Activated CD4-positive, alpha-beta T cell treated with anti-CD3 and anti-CD28 coated beads, Interleukin-2, amount 10 ng/mL, durations not matched to agents 7 days and 5 days (primary cell): Measurements from ENCODE around the gene UBLCP1. TPM values are rescaled to one million over a fixed set of nuclear protein-coding genes. Genes with fewer than 3 reads are reported as not detected.
A peak's percentile ranks its signal among the peaks of the same experiment; 100 is the strongest.
"Not testable (repeated sequence)": the region's sequence is repeated elsewhere in the genome, so short reads cannot be mapped to it uniquely, and the experiment has no call there.

Experiments used
- CTCF ChIA-PET: fragments of 350-600 bp; sonication (Branson Sonifier 250); formaldehyde crosslinking; loops from one replicate; lab custom pipeline; 2021; ENCODE audit warnings: antibody characterized with exemption; lab: Charles Lee
- POLR2A ChIA-PET: fragments of 350-600 bp; sonication (Branson Sonifier 250); formaldehyde crosslinking; loops from one replicate; lab custom pipeline; 2021; ENCODE audit warnings: antibody characterized with exemption; lab: Charles Lee
- DNase-seq: peaks from one replicate; pipeline ENCODE4 v3.0.0-alpha.2; 2020
- H3K27ac Mint-ChIP-seq: one replicate; pipeline ENCODE4 v1.8.0; 2021; ENCODE audit warnings: mild to moderate bottlenecking, moderate library complexity, mixed read lengths
- H3K27me3 Mint-ChIP-seq: one replicate; pipeline ENCODE4 v1.8.0; 2021; ENCODE audit warnings: mixed read lengths
- H3K36me3 Mint-ChIP-seq: one replicate; pipeline ENCODE4 v1.8.0; 2021; ENCODE audit warnings: low read depth, mixed read lengths
- H3K4me1 Mint-ChIP-seq: one replicate; pipeline ENCODE4 v1.8.0; 2021; ENCODE audit warnings: mixed read lengths
- H3K4me3 Mint-ChIP-seq: one replicate; pipeline ENCODE4 v1.8.0; 2021; ENCODE audit warnings: mild to moderate bottlenecking, moderate library complexity, mixed read lengths
- H3K9me3 Mint-ChIP-seq: one replicate; pipeline ENCODE4 v1.8.0; 2021; ENCODE audit warnings: mixed read lengths
- total RNA-seq, 2 experiments: library from RNA; stranded (reverse); gene quantifications; one replicate each; pipeline ENCODE4 v1.2.3, GENCODE V29; 2021

UBLCP1 gene
- total RNA-seq, 2 experiments from 2014 or later: 29.2 to 32.2 TPM

- Mint-ChIP-seq H3K9me3 (no peaks in the 10 kb centered on the region), H3K4me3 (no peak overlapping the region), H3K27me3 (no peaks in the 10 kb centered on the region), H3K36me3 (no peaks in the 10 kb centered on the region), H3K4me1 (peaks cover 18% of the 10 kb centered on the region), H3K27ac (no peak overlapping the region)
- ChIA-PET CTCF (no interaction called here), POLR2A (no interaction called here)
- no peak for DNase-seq
These were observed 4.7 kb upstream of the UBLCP1 start for GRCh38 chr5:159258361-159258760.

GRCh38 chr5:159260212-159260611 is 2.9 kb upstream of the UBLCP1 start:
- H3K27ac Mint-ChIP-seq, H3K9me3 Mint-ChIP-seq, DNase-seq, H3K36me3 Mint-ChIP-seq, H3K4me3 Mint-ChIP-seq, POLR2A ChIA-PET, H3K27me3 Mint-ChIP-seq, CTCF ChIA-PET: not testable (repeated sequence)
- H3K4me1 Mint-ChIP-seq: peaks cover 29% of the 10 kb centered on the region

DNA sequence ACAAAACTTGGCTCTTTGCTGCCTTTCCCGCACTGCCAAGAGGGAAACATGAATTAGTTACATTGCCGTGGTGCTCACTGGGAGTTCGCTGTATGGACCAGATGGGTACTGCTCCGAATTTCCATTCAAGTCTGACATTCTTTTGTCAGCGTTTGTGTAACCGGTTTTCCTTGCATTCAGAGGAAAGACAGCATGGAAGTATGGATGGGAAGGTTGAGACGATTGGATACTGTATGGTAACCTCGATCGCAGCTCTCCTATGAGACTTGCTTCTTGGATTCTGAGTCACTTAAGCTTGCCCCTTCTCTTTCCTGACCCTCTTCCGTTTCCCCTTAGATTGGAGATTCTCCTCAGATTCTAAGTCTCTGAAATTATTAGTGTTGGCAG is 625 bp upstream of the UBLCP1 start:
- Mint-ChIP-seq H3K36me3 (peaks cover 27% of the 10 kb centered on the region), H3K27me3 (no peaks in the 10 kb centered on the region), H3K9me3 (no peaks in the 10 kb centered on the region), H3K4me3 (peak overlapping the region; percentile 95), H3K27ac (peak overlapping the region; percentile 98), H3K4me1 (peaks cover 30% of the 10 kb centered on the region)
- DNase-seq: no peak
- POLR2A ChIA-PET: interaction anchor here (0.6 kb wide), 1 partner anchor 55 kb away, joined by 3 read pairs; no protein-coding TSS in a partner anchor
- CTCF ChIA-PET: interaction anchor here (1.2 kb wide), 1 partner anchor 27 kb away, joined by 3 read pairs; no protein-coding TSS in a partner anchor

GRCh38 chr5:159263569-159263905 is 447 bp downstream of the UBLCP1 start:
- no peaks in the 10 kb centered on the region for H3K27me3 Mint-ChIP-seq
- ChIA-PET POLR2A (no interaction called here), CTCF (no interaction called here)
- DNase-seq: no peak
- H3K4me1 Mint-ChIP-seq: peaks cover 35% of the 10 kb centered on the region
- peak overlapping the region; percentile 98 for H3K27ac Mint-ChIP-seq
- peak overlapping the region; percentile 95 for H3K4me3 Mint-ChIP-seq
- H3K36me3 Mint-ChIP-seq: peaks cover 35% of the 10 kb centered on the region
- no peaks in the 10 kb centered on the region for H3K9me3 Mint-ChIP-seq

- H3K27me3 Mint-ChIP-seq, CTCF ChIA-PET, DNase-seq, H3K9me3 Mint-ChIP-seq, POLR2A ChIA-PET, H3K4me3 Mint-ChIP-seq, H3K27ac Mint-ChIP-seq: not testable (repeated sequence)
- Mint-ChIP-seq H3K4me1 (peaks cover 40% of the 10 kb centered on the region), H3K36me3 (peaks cover 50% of the 10 kb centered on the region)
These were observed 3.7 kb downstream of the UBLCP1 start for GRCh38 chr5:159266764-159267163.

DNA sequence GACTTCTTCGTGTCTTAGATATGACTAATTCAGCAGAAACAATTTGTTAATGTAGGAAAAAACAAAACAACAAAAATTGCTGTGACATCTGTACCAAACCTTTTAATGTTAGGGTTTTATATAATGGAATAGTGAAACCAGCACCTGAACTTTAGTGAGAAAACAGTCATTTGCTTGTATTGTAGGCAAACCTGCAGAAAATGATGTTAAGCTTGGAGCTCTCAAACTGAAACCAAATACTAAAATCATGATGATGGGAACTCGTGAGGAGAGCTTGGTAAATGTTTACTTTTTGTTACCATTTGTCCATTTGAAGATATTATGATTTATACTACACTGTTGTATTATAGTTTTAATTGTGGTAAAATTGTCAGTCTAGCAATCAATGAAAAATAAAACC is 6.6 kb downstream of the UBLCP1 start:
- H3K36me3 Mint-ChIP-seq: peaks cover 62% of the 10 kb centered on the region
- ChIA-PET POLR2A (no interaction called here), CTCF (no interaction called here)
- peaks cover 25% of the 10 kb centered on the region for H3K4me1 Mint-ChIP-seq
- H3K27me3 Mint-ChIP-seq: no peaks in the 10 kb centered on the region
- H3K4me3 Mint-ChIP-seq: no peak overlapping the region
- no peak for DNase-seq
- H3K27ac Mint-ChIP-seq: no peak overlapping the region
- H3K9me3 Mint-ChIP-seq: no peaks in the 10 kb centered on the region

GRCh38 chr5:159273923-159274322 is 10.8 kb downstream of the UBLCP1 start:
- ChIA-PET CTCF (interaction anchor here (0.6 to 2.9 kb wide), 4 partner anchors 12 to 117 kb away, joined by 3 to 7 read pairs (median 3); no protein-coding TSS in a partner anchor), POLR2A (no interaction called here)
- peaks cover 51% of the 10 kb centered on the region for H3K36me3 Mint-ChIP-seq
- H3K4me3 Mint-ChIP-seq: no peak overlapping the region
- DNase-seq: no peak
- H3K27ac Mint-ChIP-seq: no peak overlapping the region
- H3K4me1 Mint-ChIP-seq: peaks cover 27% of the 10 kb centered on the region
- H3K9me3 Mint-ChIP-seq: no peaks in the 10 kb centered on the region
- no peaks in the 10 kb centered on the region for H3K27me3 Mint-ChIP-seq

DNA sequence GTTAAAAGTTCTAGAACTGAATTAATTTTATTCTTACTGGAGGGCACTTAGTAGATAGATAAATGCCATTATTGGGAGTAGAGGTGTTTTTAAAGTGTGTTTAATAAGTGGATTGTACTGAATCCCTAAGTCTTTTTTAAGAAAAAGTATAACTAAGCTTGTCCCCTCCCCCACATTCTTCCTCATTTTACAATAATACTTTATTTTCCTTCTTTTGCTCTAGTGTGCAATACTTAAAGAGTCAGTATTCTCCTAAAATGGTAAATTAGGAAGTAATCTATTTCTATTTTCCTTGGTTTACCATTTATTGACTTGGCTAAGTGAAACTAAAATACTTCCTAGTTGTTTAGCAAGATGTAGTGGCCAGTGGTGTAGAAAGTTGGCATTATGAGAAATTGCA is 11.6 kb downstream of the UBLCP1 start:
- peak overlapping the region; percentile 27 for H3K4me3 Mint-ChIP-seq
- no peaks in the 10 kb centered on the region for H3K27me3 Mint-ChIP-seq
- POLR2A ChIA-PET: no interaction called here
- CTCF ChIA-PET: interaction anchor here (1.1 to 2.9 kb wide), 2 partner anchors 15 to 118 kb away, joined by 3 to 7 read pairs; no protein-coding TSS in a partner anchor
- peaks cover 21% of the 10 kb centered on the region for H3K4me1 Mint-ChIP-seq
- H3K36me3 Mint-ChIP-seq: peaks cover 52% of the 10 kb centered on the region
- H3K27ac Mint-ChIP-seq: peak overlapping the region; percentile 60
- H3K9me3 Mint-ChIP-seq: no peaks in the 10 kb centered on the region
- no peak for DNase-seq

DNA sequence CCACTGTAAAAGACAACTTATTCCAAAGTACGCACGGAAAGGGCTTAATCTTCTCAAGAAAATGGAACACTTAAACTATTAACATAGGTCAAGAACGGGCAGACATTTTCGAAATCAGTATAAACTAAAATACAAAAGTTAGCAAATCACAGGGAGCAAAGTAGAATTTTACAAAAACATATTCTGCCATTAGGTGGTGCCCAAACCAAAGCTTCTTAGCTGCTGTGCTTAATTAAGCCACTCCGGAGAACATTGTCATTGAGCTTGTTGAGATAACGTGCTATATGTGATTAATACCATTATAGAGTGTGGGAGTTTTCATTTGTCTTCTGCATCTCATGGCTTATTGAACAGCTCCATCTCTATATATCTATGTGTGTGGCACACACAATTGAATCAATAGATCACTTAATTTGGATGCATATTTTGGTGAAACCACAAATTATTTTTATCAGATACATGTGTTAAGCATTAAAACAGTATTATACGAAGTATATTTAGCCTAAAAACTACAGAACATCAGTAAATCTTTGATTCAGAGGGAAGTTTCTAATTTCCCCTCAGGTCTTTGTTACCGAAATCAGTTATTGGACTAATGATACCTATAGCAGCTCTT is 23.4 kb downstream of the UBLCP1 start:
- H3K4me3 Mint-ChIP-seq: no peak overlapping the region
- H3K27ac Mint-ChIP-seq: no peak overlapping the region
- peaks cover 8% of the 10 kb centered on the region for H3K36me3 Mint-ChIP-seq
- CTCF ChIA-PET: interaction anchor here (0.5 to 0.9 kb wide), 2 partner anchors 786 to 1229 kb away, joined by 3 to 4 read pairs; no protein-coding TSS in a partner anchor
- POLR2A ChIA-PET: interaction anchor here (0.7 kb wide), 1 partner anchor 54 kb away, joined by 5 read pairs; no protein-coding TSS in a partner anchor
- DNase-seq: peak; percentile 42
- no peaks in the 10 kb centered on the region for H3K9me3 Mint-ChIP-seq
- H3K4me1 Mint-ChIP-seq: no peaks in the 10 kb centered on the region
- no peaks in the 10 kb centered on the region for H3K27me3 Mint-ChIP-seq

- H3K36me3 Mint-ChIP-seq: no peaks in the 10 kb centered on the region
- CTCF ChIA-PET: no interaction called here
- H3K27ac Mint-ChIP-seq: no peak overlapping the region
- no peak overlapping the region for H3K4me3 Mint-ChIP-seq
- H3K9me3 Mint-ChIP-seq: no peaks in the 10 kb centered on the region
- H3K27me3 Mint-ChIP-seq: no peaks in the 10 kb centered on the region
- no peak for DNase-seq
- POLR2A ChIA-PET: no interaction called here
- no peaks in the 10 kb centered on the region for H3K4me1 Mint-ChIP-seq
These were observed 27.7 kb downstream of the UBLCP1 start for GRCh38 chr5:159290741-159291140.

- CTCF ChIA-PET: no interaction called here
- H3K27me3 Mint-ChIP-seq: no peaks in the 10 kb centered on the region
- H3K9me3 Mint-ChIP-seq: peaks cover 18% of the 10 kb centered on the region
- no peak overlapping the region for H3K4me3 Mint-ChIP-seq
- no peaks in the 10 kb centered on the region for H3K4me1 Mint-ChIP-seq
- DNase-seq: no peak
- POLR2A ChIA-PET: no interaction called here
- H3K36me3 Mint-ChIP-seq: peaks cover 2% of the 10 kb centered on the region
- H3K27ac Mint-ChIP-seq: no peak overlapping the region
These were observed 31.8 kb downstream of the UBLCP1 start for GRCh38 chr5:159294921-159295320.

DNA sequence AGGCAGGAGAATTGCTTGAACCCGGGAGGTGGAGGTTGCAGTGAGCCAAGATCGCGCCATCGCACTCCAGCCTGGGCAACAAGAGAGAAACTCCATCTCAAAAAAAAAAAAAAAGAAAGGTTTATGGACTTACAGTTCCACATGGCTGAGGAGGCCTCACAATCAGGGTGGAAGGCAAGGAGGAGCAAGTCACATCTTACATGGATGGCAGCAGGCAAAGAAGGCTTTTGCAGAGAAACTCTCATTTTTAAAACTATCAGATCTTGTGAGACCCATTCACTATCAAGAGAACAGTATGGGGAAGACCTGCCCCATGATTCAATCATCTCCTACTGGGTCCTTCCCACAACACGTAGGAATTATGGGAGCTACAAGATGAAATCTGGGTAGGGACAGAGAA is 34.2 kb downstream of the UBLCP1 start:
- POLR2A ChIA-PET, H3K27ac Mint-ChIP-seq, H3K4me1 Mint-ChIP-seq, H3K4me3 Mint-ChIP-seq, H3K27me3 Mint-ChIP-seq, DNase-seq: not testable (repeated sequence)
- Mint-ChIP-seq H3K9me3 (peaks cover 29% of the 10 kb centered on the region), H3K36me3 (peaks cover 10% of the 10 kb centered on the region)
- CTCF ChIA-PET: interaction anchor here (0.5 kb wide), 1 partner anchor 164 kb away, joined by 3 read pairs; no protein-coding TSS in a partner anchor

DNA sequence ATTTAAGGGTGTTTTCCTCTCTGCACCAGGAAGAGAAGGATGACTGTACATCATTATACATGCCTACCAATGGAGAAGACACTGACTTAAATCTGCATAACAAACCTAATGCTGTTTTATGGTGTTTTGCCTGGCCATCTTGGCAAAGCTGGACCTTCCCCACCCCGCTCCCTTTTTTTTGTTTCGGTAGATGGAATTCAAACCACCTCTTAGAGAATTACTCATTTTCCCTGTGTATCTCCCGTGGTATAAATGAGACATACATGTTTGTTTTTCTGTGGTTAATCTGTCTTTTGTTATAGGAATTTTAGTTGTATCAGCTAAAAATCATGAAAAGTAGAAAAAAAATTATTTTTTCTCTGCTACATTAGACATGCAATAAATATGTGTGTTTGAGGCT is 38.4 kb downstream of the UBLCP1 start:
- no peaks in the 10 kb centered on the region for H3K4me1 Mint-ChIP-seq
- H3K4me3 Mint-ChIP-seq: no peak overlapping the region
- peaks cover 11% of the 10 kb centered on the region for H3K36me3 Mint-ChIP-seq
- H3K27me3 Mint-ChIP-seq: peaks cover 18% of the 10 kb centered on the region
- ChIA-PET CTCF (no interaction called here), POLR2A (no interaction called here)
- DNase-seq: no peak
- peaks cover 40% of the 10 kb centered on the region for H3K9me3 Mint-ChIP-seq
- no peak overlapping the region for H3K27ac Mint-ChIP-seq
